Thoracic aorta (tissue), 2 donors: ENCODE measurements around the gene FAM117B. TPM values are rescaled to one million over a fixed set of nuclear protein-coding genes. Genes with fewer than 3 reads are reported as not detected.

Experiments used
- ATAC-seq: fragments of 150-250 bp; one replicate; pipeline ENCODE4 v1.8.0; 2017; ENCODE audit warnings: low read depth; ENCODE audit not compliant: insufficient number of reproducible peaks, low FRiP score
- DNase-seq: peaks from one replicate; pipeline ENCODE4 v3.0.0-alpha.2; 2020; ENCODE audit warnings: low spot score
- H3K27ac ChIP-seq, 2 donors: fragments of 200-600 bp; sonication (generic); 1 replicate in 1 of 2; 2 replicates in 1 of 2; pipeline ENCODE4 v1.5.1; 2016; ENCODE audit warnings: mild to moderate bottlenecking in 2 of 2, moderate library complexity in 2 of 2
- H3K27me3 ChIP-seq: fragments of 200-600 bp; sonication (generic); replicated peaks from 2 replicates; pipeline ENCODE4 v1.6.0; 2016; ENCODE audit warnings: mild to moderate bottlenecking; ENCODE audit not compliant: insufficient read depth
- H3K36me3 ChIP-seq: fragments of 200-600 bp; sonication (generic); one replicate; pipeline ENCODE4 v1.5.1; 2016
- H3K4me1 ChIP-seq, 2 donors: fragments of 200-600 bp; sonication (generic); 1 replicate in 1 of 2; 2 replicates in 1 of 2; pipeline versions ENCODE4 v1.5.1 to v1.6.0; 2016; ENCODE audit warnings: low read depth in 2 of 2, mild to moderate bottlenecking in 1 of 2; ENCODE audit not compliant: control insufficient read depth in 1 of 2
- H3K4me3 ChIP-seq: fragments of 200-600 bp; sonication (generic); 2 replicates; pipeline ENCODE4 v1.5.1; 2016; ENCODE audit warnings: mild to moderate bottlenecking
- H3K9me3 ChIP-seq: fragments of 200-600 bp; sonication (generic); 2 replicates; pipeline ENCODE4 v1.5.1; 2016
- CTCF ChIP-seq: fragments of 200-600 bp; sonication (generic); IDR thresholded peaks from one replicate; pipeline ENCODE4 v1.5.1; 2019; ENCODE audit warnings: antibody characterized with exemption
- total RNA-seq, 2 donors: library from RNA; depleted of rRNA; stranded (reverse); fragments of >200 nt; gene quantifications; one replicate each; pipeline versions ENCODE4 v1.1.0 to v1.2.3, GENCODE V29; 2016

The FAM117B gene
- total RNA-seq, 2 donors from 2014 or later = 5.3 to 5.6 TPM

GRCh38 chr2:202757339-202757738, 122.6 kb downstream of the FAM117B start:
- no peak for ATAC-seq
- no peaks in the 10 kb centered on the region for H3K9me3 ChIP-seq
- no peak for TF ChIP-seq CTCF

GRCh38 chr2:202758128-202758527, 123.4 kb downstream of the FAM117B start:
- Histone ChIP-seq H3K4me3 (no peak overlapping the region), H3K27me3 (no peaks in the 10 kb centered on the region), H3K27ac (no peak overlapping the region), H3K36me3 (peaks cover 3% of the 10 kb centered on the region), H3K4me1 (no peaks in the 10 kb centered on the region), H3K9me3 (no peaks in the 10 kb centered on the region)
- DNase-seq = no peak
- no peak for TF ChIP-seq CTCF
- no peak for ATAC-seq

More at GRCh38 chr2:202757339-202757738, 122.6 kb downstream of the FAM117B start:
- DNase-seq = no peak
- H3K27me3 ChIP-seq = no peaks in the 10 kb centered on the region
- no peaks in the 10 kb centered on the region for H3K4me1 ChIP-seq
- no peak overlapping the region for H3K27ac ChIP-seq
- H3K36me3 ChIP-seq = peaks cover 3% of the 10 kb centered on the region
- H3K4me3 ChIP-seq = no peak overlapping the region

- Histone ChIP-seq H3K27ac (no peak overlapping the region), H3K4me3 (no peak overlapping the region), H3K4me1 (peaks cover 0 to 2% of the 10 kb centered on the region in 2 donors), H3K27me3 (no peaks in the 10 kb centered on the region), H3K9me3 (no peaks in the 10 kb centered on the region), H3K36me3 (peaks cover 3% of the 10 kb centered on the region)
- no peak for TF ChIP-seq CTCF
- DNase-seq (no peak), ATAC-seq (no peak)
Measured at GRCh38 chr2:202758604-202759003, 123.8 kb downstream of the FAM117B start.

GRCh38 chr2:202760848-202761247, 126.1 kb downstream of the FAM117B start:
- Histone ChIP-seq H3K9me3 (no peaks in the 10 kb centered on the region), H3K27ac (no peak overlapping the region), H3K4me3 (no peak overlapping the region), H3K27me3 (no peaks in the 10 kb centered on the region), H3K36me3 (peaks cover 3% of the 10 kb centered on the region), H3K4me1 (peaks cover 0 to 8% of the 10 kb centered on the region in 2 donors)
- DNase-seq (no peak), ATAC-seq (no peak)
- TF ChIP-seq CTCF = no peak

GRCh38 chr2:202762556-202762955, 127.8 kb downstream of the FAM117B start:
- Histone ChIP-seq H3K27ac (no peak overlapping the region), H3K4me3 (no peak overlapping the region)
- DNase-seq = no peak

More at GRCh38 chr2:202762556-202762955, 127.8 kb downstream of the FAM117B start:
- Histone ChIP-seq H3K36me3 (no peaks in the 10 kb centered on the region), H3K4me1 (peaks cover 0 to 8% of the 10 kb centered on the region in 2 donors), H3K9me3 (no peaks in the 10 kb centered on the region), H3K27me3 (no peaks in the 10 kb centered on the region)
- no peak for TF ChIP-seq CTCF
- no peak for ATAC-seq
